ENCODE measurements around the gene JPH3. TPM values are rescaled to one million over a fixed set of nuclear protein-coding genes. Genes with fewer than 3 reads are reported as not detected.

JPH3 gene
- total RNA-seq, 2 donors from 2014 or later: 37.0 to 39.1 TPM

DNA sequence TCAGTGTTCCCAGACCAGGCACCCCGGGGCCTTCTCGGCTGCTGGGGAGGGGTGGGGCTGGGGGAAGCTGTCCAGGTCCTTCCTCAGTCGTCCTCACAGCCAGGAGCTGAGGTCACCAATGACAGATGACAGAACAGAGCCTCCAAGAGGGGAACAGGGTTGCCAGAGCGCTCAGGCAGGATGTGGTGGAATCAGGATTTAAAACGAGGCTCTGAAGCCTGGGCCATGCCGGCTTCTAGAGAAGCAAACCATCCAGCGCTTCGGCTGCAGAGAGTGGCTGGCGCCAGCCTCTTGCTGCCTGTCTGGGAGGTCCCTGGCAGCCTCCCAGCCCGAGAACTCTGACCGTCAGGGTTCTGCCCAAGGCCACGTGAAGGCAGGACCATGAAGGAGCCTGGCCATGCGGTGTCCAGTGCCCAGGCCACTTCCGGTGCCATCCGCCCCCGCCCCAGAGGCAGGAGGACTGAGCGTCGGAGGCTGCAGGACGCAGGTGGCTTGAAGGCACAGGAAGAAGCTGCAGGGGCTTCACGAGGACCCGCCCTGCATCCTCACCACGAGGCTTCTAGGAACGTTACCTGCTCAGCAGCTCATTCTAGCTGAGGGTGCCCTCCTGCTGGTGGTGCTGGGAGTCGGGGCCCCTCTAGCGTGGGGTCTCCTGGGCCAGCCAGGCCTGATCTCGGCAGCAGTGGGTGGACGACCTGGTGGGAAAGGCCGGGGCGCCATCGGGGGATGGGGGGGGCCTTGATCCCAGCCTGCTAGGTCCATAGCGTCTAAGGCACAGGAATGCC, 85.0 kb downstream of the JPH3 start:
- peaks cover 2% of the 10 kb centered on the region for H3K36me3 Mint-ChIP-seq (ENCODE audit: low read depth)
- Histone ChIP-seq H3K27ac (ENCODE audit: low read depth, low read length) (no peak overlapping the region), H3K27me3 (ENCODE audit: control insufficient read depth, insufficient read depth, low read length, poor library complexity, severe bottlenecking) (no peaks in the 10 kb centered on the region), H3K4me3 (ENCODE audit: low read length) (no peak overlapping the region), H3K9me3 (ENCODE audit: control insufficient read depth, low read length) (no peaks in the 10 kb centered on the region), H3K36me3 (ENCODE audit: control insufficient read depth, insufficient read depth, low read length) (no peaks in the 10 kb centered on the region), H3K4me1 (ENCODE audit: control insufficient read depth, insufficient read depth, low read length) (no peaks in the 10 kb centered on the region), H3K9ac (ENCODE audit: extremely low read depth, low read length, poor library complexity, severe bottlenecking) (no peak overlapping the region)
- TF ChIP-seq CTCF (conservative IDR thresholded peaks at IDR 0.05): no peak
- H3K27me3 Mint-ChIP-seq (ENCODE audit: insufficient read depth): no peaks in the 10 kb centered on the region
- H3K9me3 Mint-ChIP-seq: no peaks in the 10 kb centered on the region
- no peaks in the 10 kb centered on the region for H3K4me1 Mint-ChIP-seq
- 93 to 97% methylated on average over 21 to 31 of the region's 31 CpGs for WGBS, 2 experiments (ENCODE audit: insufficient coverage in 1 of 2, insufficient read length in 1 of 2)
- no peak overlapping the region for H3K4me3 Mint-ChIP-seq
- DNase-seq: no peak
- H3K27ac Mint-ChIP-seq: no peak overlapping the region

DNA sequence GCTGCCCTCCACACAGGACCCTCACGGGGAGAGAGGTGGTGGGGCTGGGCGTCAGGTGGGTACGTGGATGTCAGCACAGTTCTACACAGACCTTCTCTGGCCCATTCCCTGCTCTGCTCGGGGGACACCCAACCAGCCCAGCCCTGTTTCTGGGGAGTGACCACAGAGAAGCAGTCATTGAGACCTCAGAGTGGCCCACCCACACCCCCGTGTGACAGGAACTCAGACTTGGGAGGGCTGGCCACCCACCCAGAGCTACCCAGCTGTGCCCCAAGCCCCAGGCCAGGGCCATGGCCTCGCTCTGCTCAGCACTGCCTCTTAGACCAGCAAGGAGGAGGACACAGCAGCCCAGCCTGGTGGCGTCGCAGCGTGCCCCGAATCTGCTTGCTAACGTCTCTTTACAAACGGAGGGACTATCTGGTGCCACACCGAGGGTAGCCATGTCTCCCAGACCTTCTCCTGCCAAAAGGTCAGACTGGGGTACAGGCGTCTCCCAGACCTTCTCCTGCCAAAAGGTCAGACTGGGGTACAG, 85.8 kb downstream of the JPH3 start:
- 90 to 98% methylated on average over 6 to 14 of the region's 14 CpGs for WGBS, 2 experiments (ENCODE audit: insufficient coverage in 1 of 2, insufficient read length in 1 of 2)
- H3K27ac Mint-ChIP-seq: no peak overlapping the region
- no peaks in the 10 kb centered on the region for H3K27me3 Mint-ChIP-seq (ENCODE audit: insufficient read depth)

More for the DNA sequence above, 85.8 kb downstream of the JPH3 start:
- H3K36me3 ChIP-seq (ENCODE audit: control insufficient read depth, insufficient read depth, low read length): no peaks in the 10 kb centered on the region
- H3K27me3 ChIP-seq (ENCODE audit: control insufficient read depth, insufficient read depth, low read length, poor library complexity, severe bottlenecking): no peaks in the 10 kb centered on the region
- no peak for TF ChIP-seq CTCF (conservative IDR thresholded peaks at IDR 0.05)
- Mint-ChIP-seq H3K9me3 (no peaks in the 10 kb centered on the region), H3K4me3 (no peak overlapping the region), H3K36me3 (ENCODE audit: low read depth) (peaks cover 2% of the 10 kb centered on the region), H3K4me1 (no peaks in the 10 kb centered on the region)
- H3K9me3 ChIP-seq (ENCODE audit: control insufficient read depth, low read length): no peaks in the 10 kb centered on the region
- H3K9ac ChIP-seq (ENCODE audit: extremely low read depth, low read length, poor library complexity, severe bottlenecking): no peak overlapping the region
- H3K4me3 ChIP-seq (ENCODE audit: low read length): no peak overlapping the region
- no peak for DNase-seq
- H3K27ac ChIP-seq (ENCODE audit: low read depth, low read length): no peak overlapping the region
- no peaks in the 10 kb centered on the region for H3K4me1 ChIP-seq (ENCODE audit: control insufficient read depth, insufficient read depth, low read length)

Data from endodermal cell (in vitro differentiated cells).